Effector memory CD4-positive, alpha-beta T cell (primary cell): ENCODE results near the gene ROBO1.

Source experiments
- DNase-seq, 3 donors: peaks; one replicate each; pipeline ENCODE4 v3.0.0-alpha.2; 2020
- H3K27ac ChIP-seq: 2 replicates; pipeline ENCODE4 v1.7.0; 2013; ENCODE audit warnings: mild to moderate bottlenecking, low read length, moderate library complexity; ENCODE audit not compliant: insufficient read depth, poor library complexity, severe bottlenecking
- H3K27me3 ChIP-seq: replicated peaks from 2 replicates; pipeline ENCODE4 v1.7.0; 2013; ENCODE audit warnings: mild to moderate bottlenecking, low read length; ENCODE audit not compliant: insufficient read depth, control insufficient read depth, poor library complexity, severe bottlenecking
- H3K36me3 ChIP-seq: 2 replicates; pipeline ENCODE4 v1.7.0; 2013; ENCODE audit warnings: mild to moderate bottlenecking, low read length, moderate library complexity; ENCODE audit not compliant: control insufficient read depth, insufficient read depth
- H3K4me1 ChIP-seq: 2 replicates; pipeline ENCODE4 v1.7.0; 2013; ENCODE audit warnings: low read length, mild to moderate bottlenecking; ENCODE audit not compliant: control insufficient read depth, insufficient read depth, poor library complexity, severe bottlenecking
- H3K4me3 ChIP-seq: 2 replicates; pipeline ENCODE4 v1.7.0; 2013; ENCODE audit warnings: low read length, low read depth, mild to moderate bottlenecking; ENCODE audit not compliant: insufficient read depth, poor library complexity, severe bottlenecking
- H3K9me3 ChIP-seq: 2 replicates; pipeline ENCODE4 v1.7.0; 2013; ENCODE audit warnings: mild to moderate bottlenecking, low read length, moderate library complexity; ENCODE audit not compliant: control insufficient read depth

ROBO1 gene

DNA sequence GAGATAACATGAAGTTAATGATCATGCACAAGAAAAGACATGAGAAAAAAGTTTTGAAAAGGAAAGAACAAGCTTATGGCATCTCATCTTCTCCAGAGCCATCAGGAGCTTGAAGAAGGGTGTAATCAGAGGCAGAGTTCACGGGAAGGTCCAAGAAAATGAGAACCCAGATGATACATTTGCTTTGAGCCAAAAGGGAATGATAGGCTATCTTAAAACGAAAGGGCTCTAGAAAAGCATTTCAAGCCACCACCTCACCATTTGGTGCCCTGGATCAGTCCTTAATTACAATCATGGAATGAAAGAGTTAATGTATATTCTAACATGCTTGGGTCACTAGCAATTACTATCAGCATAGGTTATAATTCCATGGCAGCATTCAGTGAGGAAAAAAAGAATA is 781.8 kb downstream of the ROBO1 start:
- Histone ChIP-seq H3K27ac (no peak overlapping the region), H3K4me1 (no peaks in the 10 kb centered on the region)
- DNase-seq = no peak

DNA sequence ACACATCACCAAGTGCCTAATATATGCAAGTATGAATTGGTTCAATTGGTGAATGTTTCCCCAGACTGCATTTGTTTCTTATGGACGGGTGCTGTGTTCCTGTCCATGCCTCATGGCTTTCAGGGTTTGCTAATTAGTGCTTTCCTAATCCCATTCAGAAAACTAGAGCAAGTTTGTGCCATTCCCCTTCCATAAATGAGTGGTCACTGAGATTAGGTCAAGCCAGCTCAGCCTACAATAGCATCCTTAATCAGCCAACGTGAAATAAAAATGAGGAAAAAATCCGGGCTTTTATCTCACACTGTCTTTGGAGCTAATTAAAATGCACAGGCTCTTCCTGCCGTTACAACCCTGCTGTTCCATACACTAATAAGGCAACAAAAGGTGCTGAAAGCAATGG is 788.8 kb downstream of the ROBO1 start:
- no peaks in the 10 kb centered on the region for H3K9me3 ChIP-seq

More for the DNA sequence above, 781.8 kb downstream of the ROBO1 start:
- no peaks in the 10 kb centered on the region for H3K36me3 ChIP-seq
- no peak overlapping the region for H3K4me3 ChIP-seq
- no peaks in the 10 kb centered on the region for H3K9me3 ChIP-seq
- no peaks in the 10 kb centered on the region for H3K27me3 ChIP-seq

DNA sequence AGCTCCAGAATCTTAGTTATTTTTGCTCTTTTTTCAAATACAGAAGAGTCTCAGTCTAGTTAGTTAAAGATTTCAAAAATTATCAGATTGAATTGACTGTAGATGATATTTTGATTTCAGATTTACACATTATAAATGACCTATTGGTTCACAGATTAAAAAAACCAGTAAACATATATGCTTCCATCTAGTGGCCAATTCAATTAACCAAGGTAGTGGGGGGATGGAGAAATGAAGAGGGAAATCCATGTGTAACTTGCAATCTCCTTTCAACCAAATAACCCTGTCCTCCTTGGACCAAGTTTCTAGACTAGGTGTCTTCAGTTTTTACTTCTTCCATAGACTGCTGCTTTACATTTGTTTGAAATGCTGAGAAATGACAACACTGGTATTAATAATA is 789.8 kb downstream of the ROBO1 start:
- no peak overlapping the region for H3K4me3 ChIP-seq
- H3K4me1 ChIP-seq = no peaks in the 10 kb centered on the region
- no peaks in the 10 kb centered on the region for H3K9me3 ChIP-seq
- H3K27me3 ChIP-seq = no peaks in the 10 kb centered on the region
- no peak for DNase-seq
- H3K36me3 ChIP-seq = no peaks in the 10 kb centered on the region
- no peak overlapping the region for H3K27ac ChIP-seq

More for the DNA sequence above, 788.8 kb downstream of the ROBO1 start:
- no peak for DNase-seq
- Histone ChIP-seq H3K4me3 (no peak overlapping the region), H3K4me1 (no peaks in the 10 kb centered on the region), H3K27ac (no peak overlapping the region), H3K36me3 (no peaks in the 10 kb centered on the region), H3K27me3 (no peaks in the 10 kb centered on the region)

DNA sequence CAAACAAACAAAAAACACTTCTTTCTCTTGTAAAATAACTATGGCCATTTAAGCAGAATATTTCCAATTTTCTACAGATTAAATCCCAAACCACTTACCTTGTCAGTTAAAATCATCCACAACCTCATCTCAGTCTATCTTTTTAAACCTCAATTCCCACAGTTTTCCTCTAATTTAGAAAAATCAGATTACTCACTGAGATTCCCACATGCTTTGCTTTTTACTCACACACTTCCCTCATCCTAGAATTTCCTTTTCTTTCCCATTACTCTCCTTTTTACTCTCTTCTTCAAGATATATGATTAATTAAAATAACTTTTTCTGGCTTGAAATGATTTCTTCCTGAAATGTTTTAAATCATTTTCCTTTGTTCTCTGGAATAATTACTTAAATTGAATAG is 790.7 kb downstream of the ROBO1 start:
- Histone ChIP-seq H3K27me3 (no peaks in the 10 kb centered on the region), H3K27ac (no peak overlapping the region), H3K9me3 (no peaks in the 10 kb centered on the region), H3K4me3 (no peak overlapping the region), H3K36me3 (no peaks in the 10 kb centered on the region), H3K4me1 (no peaks in the 10 kb centered on the region)
- no peak for DNase-seq

DNA sequence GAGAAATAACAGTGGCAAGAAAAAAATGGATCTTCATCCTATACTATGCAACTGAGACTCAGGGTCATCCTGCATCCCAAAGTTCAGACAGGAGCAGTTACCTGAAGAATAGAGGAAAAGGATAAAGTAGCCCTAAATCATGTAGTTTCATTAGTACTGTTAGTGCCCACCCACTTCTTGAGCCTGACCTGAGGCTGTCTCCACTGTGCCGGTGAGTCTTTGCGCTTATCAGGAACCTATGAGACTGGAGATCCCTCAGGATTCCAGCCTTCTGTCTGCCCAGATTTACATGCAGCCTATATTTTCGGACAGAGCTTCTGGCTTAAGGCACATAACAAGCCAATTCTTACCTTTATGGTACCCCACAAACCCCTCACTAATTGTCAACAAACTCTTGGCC is 791.6 kb downstream of the ROBO1 start:
- H3K36me3 ChIP-seq = no peaks in the 10 kb centered on the region
- no peaks in the 10 kb centered on the region for H3K9me3 ChIP-seq
- H3K4me3 ChIP-seq = no peak overlapping the region
- no peak overlapping the region for H3K27ac ChIP-seq
- H3K4me1 ChIP-seq = no peaks in the 10 kb centered on the region
- DNase-seq = no peak
- no peaks in the 10 kb centered on the region for H3K27me3 ChIP-seq

DNA sequence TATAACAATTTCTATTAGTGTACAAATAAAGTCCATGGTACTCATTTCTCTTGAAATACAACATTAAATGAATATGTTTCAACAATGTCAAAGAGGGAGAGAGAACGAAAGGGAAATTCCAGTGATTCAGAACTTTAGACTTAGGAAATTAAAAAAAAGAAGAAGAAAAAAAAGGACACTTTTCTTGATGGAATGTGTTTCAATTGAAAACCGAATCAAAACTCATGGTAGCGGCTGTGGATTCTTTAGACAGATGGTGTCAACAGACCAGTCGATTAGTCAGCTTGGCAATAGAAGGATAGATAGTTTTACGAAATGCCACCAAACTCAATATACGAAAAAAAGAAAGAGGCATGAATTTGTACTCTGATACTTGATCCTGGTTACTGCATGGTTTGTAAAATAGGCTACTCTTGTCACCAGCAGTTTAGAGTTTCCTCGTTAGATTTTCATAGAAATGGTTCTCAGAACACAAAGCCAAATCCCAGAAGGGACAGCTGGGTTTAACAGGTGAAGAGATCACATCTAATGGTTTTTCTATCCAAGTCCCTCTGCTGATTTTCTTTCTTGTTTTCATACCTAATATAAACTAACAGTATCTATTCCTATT is 793.5 kb downstream of the ROBO1 start:
- no peak overlapping the region for H3K4me3 ChIP-seq
- H3K27ac ChIP-seq = no peak overlapping the region
- no peaks in the 10 kb centered on the region for H3K9me3 ChIP-seq
- no peaks in the 10 kb centered on the region for H3K27me3 ChIP-seq
- H3K36me3 ChIP-seq = no peaks in the 10 kb centered on the region
- no peak for DNase-seq
- H3K4me1 ChIP-seq = no peaks in the 10 kb centered on the region

DNA sequence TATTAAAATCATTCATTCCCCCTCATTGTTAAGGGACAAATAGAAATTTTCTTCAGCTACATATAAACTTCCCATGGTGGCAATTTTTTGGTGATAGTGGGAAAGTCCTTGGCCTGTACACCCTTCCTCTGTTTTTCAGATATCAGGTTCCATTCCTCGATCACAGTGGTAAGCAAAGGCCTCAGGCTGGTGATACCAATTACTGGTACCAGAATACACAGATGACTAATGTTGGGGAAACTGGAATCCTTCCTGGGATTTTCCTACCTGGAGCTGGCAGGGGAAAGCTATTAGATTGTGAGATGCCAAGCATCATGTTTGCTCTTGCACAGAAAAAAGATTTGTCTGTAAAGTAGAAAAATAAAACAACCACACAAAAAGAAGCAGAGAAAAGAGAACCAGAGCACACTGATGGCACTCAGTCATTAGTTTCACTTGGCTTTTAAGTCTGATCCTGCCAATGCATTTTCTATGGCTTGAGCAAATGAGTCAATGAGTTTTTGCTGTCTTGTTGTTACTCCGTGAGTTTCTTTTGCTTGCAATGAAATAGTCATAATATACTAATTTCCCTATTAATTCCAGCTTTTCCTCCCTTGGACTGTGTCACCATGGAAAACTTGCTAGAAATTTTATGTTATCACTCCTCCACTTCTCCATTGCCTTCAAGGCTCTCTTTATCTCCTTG is 795.0 kb downstream of the ROBO1 start:
- no peaks in the 10 kb centered on the region for H3K36me3 ChIP-seq
- H3K9me3 ChIP-seq = no peaks in the 10 kb centered on the region
- no peak for DNase-seq
- H3K27me3 ChIP-seq = no peaks in the 10 kb centered on the region
- no peak overlapping the region for H3K27ac ChIP-seq
- H3K4me1 ChIP-seq = no peaks in the 10 kb centered on the region
- no peak overlapping the region for H3K4me3 ChIP-seq

DNA sequence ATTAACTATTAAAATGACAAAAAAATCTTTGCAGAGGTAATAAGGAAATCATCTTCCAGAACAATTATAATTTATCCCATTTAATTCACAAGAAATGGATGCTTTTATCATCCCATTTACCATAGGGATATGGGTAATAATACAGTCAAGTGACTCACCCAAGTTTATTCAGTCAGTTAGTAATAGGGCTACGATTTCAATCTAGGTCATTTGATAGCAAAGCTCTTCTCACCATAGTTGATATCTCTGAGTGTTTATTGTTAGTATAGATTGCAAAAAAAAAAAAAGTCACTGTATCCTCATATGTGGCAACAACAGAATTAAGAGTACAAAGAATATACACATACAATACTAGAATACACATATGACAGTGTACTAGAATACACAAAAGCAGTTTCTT is 797.1 kb downstream of the ROBO1 start:
- Histone ChIP-seq H3K27me3 (no peaks in the 10 kb centered on the region), H3K9me3 (no peaks in the 10 kb centered on the region), H3K4me1 (no peaks in the 10 kb centered on the region), H3K27ac (no peak overlapping the region), H3K36me3 (no peaks in the 10 kb centered on the region), H3K4me3 (no peak overlapping the region)
- no peak for DNase-seq

DNA sequence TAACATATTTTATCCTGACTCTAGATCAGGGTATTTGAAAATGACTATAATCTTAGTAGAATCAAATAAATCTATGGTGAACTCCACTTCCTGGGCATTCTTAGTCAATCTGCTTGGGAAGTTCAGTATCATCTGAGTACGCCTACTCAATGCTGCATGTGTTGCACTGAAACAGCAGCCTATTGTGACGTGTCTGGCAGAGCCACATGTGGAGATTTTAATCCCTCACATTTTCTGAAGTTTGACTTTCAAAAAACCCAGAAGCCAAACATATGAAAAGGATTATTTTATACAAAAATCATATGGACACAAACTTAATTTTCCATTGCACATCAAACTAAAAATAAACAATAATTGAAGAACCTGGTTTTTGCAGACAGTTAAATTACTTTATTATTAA is 798.3 kb downstream of the ROBO1 start:
- DNase-seq = no peak
- Histone ChIP-seq H3K9me3 (no peaks in the 10 kb centered on the region), H3K4me1 (no peaks in the 10 kb centered on the region), H3K36me3 (no peaks in the 10 kb centered on the region), H3K27me3 (no peaks in the 10 kb centered on the region), H3K27ac (no peak overlapping the region), H3K4me3 (no peak overlapping the region)

DNA sequence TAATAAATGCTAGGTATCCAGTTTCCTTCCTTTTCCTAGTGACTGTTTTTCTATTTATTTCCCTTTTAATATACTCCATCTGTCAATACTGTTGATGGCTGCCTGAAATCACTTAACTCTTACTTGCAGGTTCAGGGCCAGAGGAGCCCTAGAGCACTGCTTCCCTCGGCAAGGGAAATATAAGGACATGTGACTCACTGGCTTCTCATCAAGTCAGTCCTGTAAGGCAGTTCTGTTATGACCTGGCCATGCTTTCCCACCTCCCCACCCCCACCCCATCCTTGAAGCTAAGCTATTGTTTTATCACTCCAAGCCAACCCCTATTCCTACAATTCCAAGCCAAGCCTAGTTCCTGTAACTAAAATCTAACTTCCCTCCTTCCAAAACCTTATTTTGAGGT is 800.7 kb downstream of the ROBO1 start:
- Histone ChIP-seq H3K36me3 (no peaks in the 10 kb centered on the region), H3K27ac (no peak overlapping the region), H3K9me3 (no peaks in the 10 kb centered on the region), H3K4me3 (no peak overlapping the region), H3K4me1 (no peaks in the 10 kb centered on the region), H3K27me3 (no peaks in the 10 kb centered on the region)
- no peak for DNase-seq
